ENCODE results near the gene RAB11FIP2. TPM values are rescaled to one million over a fixed set of nuclear protein-coding genes. Genes with fewer than 3 reads are reported as not detected.

RAB11FIP2 gene
- total RNA-seq, 2 experiments from 2014 or later, result 12.8 to 16.9 TPM

DNA sequence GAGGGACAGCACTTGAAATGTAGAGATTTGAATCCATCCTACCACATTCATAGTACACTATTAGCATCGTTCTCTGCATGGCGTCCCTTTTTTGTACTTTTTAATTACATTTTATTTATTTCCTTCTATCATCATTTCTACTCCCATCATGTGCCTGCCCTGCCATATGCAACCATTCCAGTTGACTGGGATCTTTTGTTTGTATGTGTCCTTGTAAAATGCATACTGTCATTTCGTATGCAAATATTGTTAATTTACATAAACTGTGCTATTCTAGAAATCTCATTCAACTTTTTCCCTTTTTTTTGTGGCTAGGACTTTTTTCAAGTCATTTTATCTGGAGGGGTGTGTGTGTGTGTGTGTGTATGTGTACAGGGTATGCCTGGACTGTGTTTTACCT, 57.9 kb downstream of the RAB11FIP2 start:
- ATAC-seq (no peak), DNase-seq (no peak)
- Mint-ChIP-seq H3K4me3 (no peak overlapping the region), H3K9me3 (ENCODE audit: low read depth) (peaks cover 4% of the 10 kb centered on the region), H3K27ac (no peak overlapping the region), H3K36me3 (no peaks in the 10 kb centered on the region), H3K27me3 (no peaks in the 10 kb centered on the region), H3K4me1 (no peaks in the 10 kb centered on the region)
- CTCF ChIA-PET, result no interaction called here

DNA sequence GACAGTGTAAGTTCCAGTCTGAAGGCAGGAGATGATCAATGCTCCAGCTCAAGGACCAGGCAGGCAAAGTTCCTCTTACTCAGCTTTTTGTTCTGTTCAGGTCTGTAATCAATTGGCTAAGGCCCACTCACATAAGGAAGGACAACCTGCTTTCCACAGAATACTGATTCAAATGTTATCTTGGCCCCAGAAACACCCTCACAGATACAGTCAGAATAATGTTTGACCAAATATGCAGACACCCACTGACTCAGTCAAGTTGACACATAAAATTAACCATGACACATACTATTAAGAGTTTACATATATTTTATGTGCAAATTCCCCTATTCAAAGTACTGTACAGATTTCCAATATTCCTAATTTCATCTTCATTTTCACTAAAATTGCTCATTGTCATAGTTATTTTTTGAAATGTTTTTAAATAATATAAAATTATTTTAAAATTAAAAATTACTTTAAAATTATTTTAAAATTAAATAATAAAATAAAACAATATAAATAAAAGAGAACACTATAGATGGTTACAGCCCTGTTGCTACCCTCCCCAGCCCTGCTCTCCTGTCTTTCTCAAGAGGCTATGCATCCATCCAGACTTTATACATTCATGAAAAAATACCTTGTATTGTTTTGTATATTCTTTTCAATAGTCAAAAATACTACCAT, 59.4 kb downstream of the RAB11FIP2 start:
- no peak for ATAC-seq
- DNase-seq, result no peak
- CTCF ChIA-PET, result no interaction called here

DNA sequence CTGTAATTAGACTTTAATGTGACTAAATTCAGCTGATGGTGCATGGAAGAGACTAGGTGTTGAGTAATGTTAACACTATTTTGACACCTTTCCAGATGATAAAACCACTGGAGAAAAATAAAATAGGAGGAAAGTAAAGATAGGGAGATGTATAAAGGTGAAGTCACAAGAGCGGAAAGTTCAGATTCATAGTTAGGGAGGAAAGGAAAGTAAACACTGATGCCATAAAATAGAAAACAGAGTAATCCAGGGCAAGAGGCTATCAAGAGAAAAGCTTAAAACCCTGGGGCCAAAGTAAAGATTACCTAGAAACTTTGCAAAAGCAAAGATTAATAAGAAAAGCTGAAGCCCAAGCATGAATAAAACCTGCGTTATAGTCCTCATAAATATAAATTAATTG, 62.8 kb downstream of the RAB11FIP2 start:
- ATAC-seq, result no peak
- H3K4me1 Mint-ChIP-seq, result no peaks in the 10 kb centered on the region
- H3K36me3 Mint-ChIP-seq, result no peaks in the 10 kb centered on the region
- CTCF ChIA-PET, result no interaction called here
- no peak for DNase-seq
- H3K27me3 Mint-ChIP-seq, result peaks cover 2% of the 10 kb centered on the region
- no peak overlapping the region for H3K4me3 Mint-ChIP-seq
- H3K27ac Mint-ChIP-seq, result no peak overlapping the region
- peaks cover 4% of the 10 kb centered on the region for H3K9me3 Mint-ChIP-seq (ENCODE audit: low read depth)

More for the DNA sequence above, 59.4 kb downstream of the RAB11FIP2 start:
- Mint-ChIP-seq H3K4me1 (no peaks in the 10 kb centered on the region), H3K4me3 (no peak overlapping the region), H3K9me3 (ENCODE audit: low read depth) (peaks cover 4% of the 10 kb centered on the region), H3K36me3 (no peaks in the 10 kb centered on the region), H3K27me3 (peaks cover 2% of the 10 kb centered on the region), H3K27ac (no peak overlapping the region)

GRCh38 chr10:117980755-117981702, 65.7 kb downstream of the RAB11FIP2 start:
- CTCF ChIA-PET, result no interaction called here
- Mint-ChIP-seq H3K36me3 (no peaks in the 10 kb centered on the region), H3K4me3 (no peak overlapping the region), H3K27ac (no peak overlapping the region), H3K4me1 (no peaks in the 10 kb centered on the region), H3K27me3 (peaks cover 16% of the 10 kb centered on the region), H3K9me3 (ENCODE audit: low read depth) (no peaks in the 10 kb centered on the region)
- ATAC-seq, result no peak
- DNase-seq, result no peak

DNA sequence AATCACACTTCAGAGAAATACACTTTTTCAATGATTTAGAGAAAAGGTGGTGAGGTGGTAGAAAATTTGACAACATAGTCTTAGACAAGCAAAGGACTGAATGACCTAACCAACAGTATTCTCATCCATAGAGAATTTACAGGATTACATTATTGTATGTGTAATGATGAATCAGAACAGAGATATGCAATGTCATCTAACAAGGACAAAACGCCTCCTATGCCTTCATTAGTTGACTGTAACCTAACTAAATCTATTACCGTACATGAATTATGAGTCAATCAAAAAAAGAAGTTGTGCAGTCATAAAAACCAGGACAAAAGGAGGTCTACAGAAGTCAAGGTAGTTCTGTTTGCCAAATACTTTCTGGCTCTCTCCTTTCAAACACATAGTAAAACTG, 66.5 kb downstream of the RAB11FIP2 start:
- H3K4me1 Mint-ChIP-seq, result no peaks in the 10 kb centered on the region

GRCh38 chr10:117972168-117972837, 74.4 kb downstream of the RAB11FIP2 start:
- Mint-ChIP-seq H3K4me1 (no peaks in the 10 kb centered on the region), H3K27me3 (peaks cover 10% of the 10 kb centered on the region), H3K27ac (no peak overlapping the region), H3K9me3 (ENCODE audit: low read depth) (no peaks in the 10 kb centered on the region), H3K36me3 (no peaks in the 10 kb centered on the region), H3K4me3 (no peak overlapping the region)
- CTCF ChIA-PET, result no interaction called here
- ATAC-seq, result no peak
- no peak for DNase-seq

More for the DNA sequence above, 66.5 kb downstream of the RAB11FIP2 start:
- Mint-ChIP-seq H3K9me3 (ENCODE audit: low read depth) (no peaks in the 10 kb centered on the region), H3K4me3 (no peak overlapping the region), H3K27me3 (peaks cover 16% of the 10 kb centered on the region), H3K36me3 (no peaks in the 10 kb centered on the region), H3K27ac (no peak overlapping the region)
- CTCF ChIA-PET, result no interaction called here
- no peak for ATAC-seq
- no peak for DNase-seq

DNA sequence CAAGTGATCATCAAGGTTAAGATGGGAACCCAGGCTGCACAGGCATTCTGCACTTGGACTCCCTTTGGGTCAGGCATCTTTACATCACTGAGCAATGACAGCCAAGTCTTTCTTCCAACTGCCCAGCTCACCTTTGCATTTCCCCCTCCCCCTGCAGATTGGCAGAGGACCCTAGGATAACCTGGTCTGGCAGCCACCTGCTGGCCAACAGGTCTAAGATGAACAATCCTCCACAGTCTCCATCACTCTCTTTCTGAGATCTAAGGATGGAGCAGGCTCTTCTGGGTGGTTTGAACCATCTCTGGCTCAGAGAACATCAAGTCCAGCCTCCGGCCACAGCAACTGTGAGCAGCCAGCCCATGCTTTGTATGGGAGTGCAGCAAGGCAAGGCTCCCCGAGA, 75.8 kb downstream of the RAB11FIP2 start:
- Mint-ChIP-seq H3K4me3 (no peak overlapping the region), H3K27me3 (peaks cover 7% of the 10 kb centered on the region), H3K9me3 (ENCODE audit: low read depth) (no peaks in the 10 kb centered on the region), H3K36me3 (no peaks in the 10 kb centered on the region), H3K27ac (no peak overlapping the region), H3K4me1 (no peaks in the 10 kb centered on the region)
- no peak for ATAC-seq
- no peak for DNase-seq
- CTCF ChIA-PET, result no interaction called here

DNA sequence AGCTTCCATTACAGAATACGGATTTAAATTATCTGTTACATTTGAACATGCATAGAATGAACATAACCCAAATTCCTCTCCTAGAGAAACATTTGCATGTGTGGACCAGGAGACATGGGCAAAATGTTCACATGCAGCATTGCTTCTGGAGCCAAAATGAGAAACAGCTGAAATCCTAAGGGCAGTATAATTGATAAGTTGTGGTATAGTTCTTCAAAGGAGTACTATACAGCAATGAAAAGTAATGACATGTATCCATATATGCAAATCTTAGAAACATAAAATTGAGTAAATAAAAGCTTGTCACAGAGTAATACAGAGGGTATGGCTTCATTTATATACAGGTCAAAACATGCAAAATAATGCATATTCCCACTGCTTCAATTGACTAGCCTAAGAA, 77.1 kb downstream of the RAB11FIP2 start:
- H3K27me3 Mint-ChIP-seq, result peaks cover 3% of the 10 kb centered on the region
- H3K9me3 Mint-ChIP-seq (ENCODE audit: low read depth), result no peaks in the 10 kb centered on the region
- CTCF ChIA-PET, result no interaction called here
- ATAC-seq, result no peak
- no peaks in the 10 kb centered on the region for H3K4me1 Mint-ChIP-seq
- no peak overlapping the region for H3K27ac Mint-ChIP-seq
- DNase-seq, result no peak
- no peak overlapping the region for H3K4me3 Mint-ChIP-seq
- no peaks in the 10 kb centered on the region for H3K36me3 Mint-ChIP-seq

- ATAC-seq (no peak), DNase-seq (no peak)
- CTCF ChIA-PET, result no interaction called here
- no peak overlapping the region for H3K27ac Mint-ChIP-seq
- no peaks in the 10 kb centered on the region for H3K9me3 Mint-ChIP-seq (ENCODE audit: low read depth)
- H3K36me3 Mint-ChIP-seq, result no peaks in the 10 kb centered on the region
- H3K4me3 Mint-ChIP-seq, result no peak overlapping the region
- H3K27me3 Mint-ChIP-seq, result peaks cover 3% of the 10 kb centered on the region
- no peaks in the 10 kb centered on the region for H3K4me1 Mint-ChIP-seq
These were observed 78.2 kb downstream of the RAB11FIP2 start for GRCh38 chr10:117968354-117969182.

DNA sequence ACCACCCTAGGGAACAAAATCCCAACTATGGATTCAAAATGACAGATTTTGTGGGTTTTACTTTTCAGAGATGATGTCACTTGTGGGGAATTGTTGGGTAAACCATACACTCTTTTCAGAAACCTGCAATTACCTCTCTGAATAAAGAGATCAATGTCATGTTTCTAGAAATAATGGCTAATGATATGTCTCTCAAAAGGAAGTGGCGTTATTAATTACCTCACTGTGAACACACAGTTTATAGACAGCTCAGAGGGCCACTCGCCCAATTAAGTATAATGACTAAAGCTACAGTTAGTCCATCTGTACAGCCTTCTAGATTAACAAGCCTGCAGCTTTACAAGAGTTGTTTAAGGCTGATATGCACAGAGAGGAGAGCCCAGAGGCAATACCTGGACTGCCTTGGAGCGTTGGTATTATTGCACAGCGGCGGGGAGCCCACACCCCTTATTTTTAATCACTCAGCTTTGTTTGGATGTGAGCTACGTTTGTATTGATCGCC, 79.5 kb downstream of the RAB11FIP2 start:
- no peak overlapping the region for H3K4me3 Mint-ChIP-seq
- H3K27me3 Mint-ChIP-seq, result peaks cover 6% of the 10 kb centered on the region
- no peak for ATAC-seq
- H3K36me3 Mint-ChIP-seq, result no peaks in the 10 kb centered on the region
- H3K9me3 Mint-ChIP-seq (ENCODE audit: low read depth), result no peaks in the 10 kb centered on the region
- CTCF ChIA-PET, result no interaction called here
- DNase-seq, result no peak
- no peaks in the 10 kb centered on the region for H3K4me1 Mint-ChIP-seq
- no peak overlapping the region for H3K27ac Mint-ChIP-seq

DNA sequence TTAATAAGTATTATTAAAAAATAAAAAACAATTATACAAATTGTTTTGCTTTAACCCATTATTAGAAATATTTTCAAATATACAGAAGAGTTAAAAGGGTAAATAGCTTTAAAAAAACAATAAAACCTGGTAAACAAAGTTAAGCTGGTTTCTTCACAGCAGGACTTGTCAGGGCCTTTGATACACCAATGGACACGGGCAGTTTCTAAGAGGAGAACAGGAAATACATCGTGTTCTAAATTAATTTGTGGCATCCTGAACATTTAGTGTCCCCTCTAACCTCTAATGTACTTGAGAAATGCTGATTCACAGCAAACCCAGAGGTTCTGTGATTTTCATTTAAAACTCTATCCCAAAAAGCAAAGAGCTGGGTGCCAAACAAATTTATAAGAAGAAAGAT, 80.8 kb downstream of the RAB11FIP2 start:
- H3K27ac Mint-ChIP-seq, result no peak overlapping the region
- H3K27me3 Mint-ChIP-seq, result peaks cover 12% of the 10 kb centered on the region
- H3K4me3 Mint-ChIP-seq, result no peak overlapping the region
- no peaks in the 10 kb centered on the region for H3K9me3 Mint-ChIP-seq (ENCODE audit: low read depth)
- no peaks in the 10 kb centered on the region for H3K4me1 Mint-ChIP-seq
- H3K36me3 Mint-ChIP-seq, result no peaks in the 10 kb centered on the region
- CTCF ChIA-PET, result no interaction called here
- ATAC-seq, result no peak
- no peak for DNase-seq

GRCh38 chr10:117964536-117964935, 82.2 kb downstream of the RAB11FIP2 start:
- DNase-seq (no peak), ATAC-seq (no peak)
- no peak overlapping the region for H3K27ac Mint-ChIP-seq
- H3K36me3 Mint-ChIP-seq, result no peaks in the 10 kb centered on the region
- no peaks in the 10 kb centered on the region for H3K9me3 Mint-ChIP-seq (ENCODE audit: low read depth)
- H3K4me3 Mint-ChIP-seq, result no peak overlapping the region
- peaks cover 12% of the 10 kb centered on the region for H3K27me3 Mint-ChIP-seq
- no peaks in the 10 kb centered on the region for H3K4me1 Mint-ChIP-seq
- CTCF ChIA-PET, result interaction anchor here (1.2 kb wide), 1 partner anchor 13 kb away, joined by 4 read pairs; no protein-coding TSS in a partner anchor
